Renal pelvis (tissue), 12 donors: Measurements from ENCODE around the gene AHCYL1. TPM values are rescaled to one million over a fixed set of nuclear protein-coding genes. Genes with fewer than 3 reads are reported as not detected.
"Not testable (repeated sequence)": the region's sequence is repeated elsewhere in the genome, so short reads cannot be mapped to it uniquely, and the experiment has no call there.

Experiments used
- DNase-seq: peaks from one replicate; pipeline ENCODE4 v3.0.0-alpha.2; 2013
- long read RNA-seq, 16 experiments: transcript quantifications; one replicate each; lab custom pipeline, GENCODE V29; 2026
- polyA plus RNA-seq, 3 donors: library from polyadenylated mRNA; unstranded; fragments of 120-200 nt; gene quantifications; one replicate each; pipeline ENCODE4 v1.2.1, GENCODE V29; 2013; ENCODE audit not compliant: insufficient read length in 3 of 3

Gene AHCYL1
- 100 to 1,000 TPM; 103 to 119 (median 108) TPM for polyA plus RNA-seq
- long read RNA-seq, donor 1, full-length matches to known transcripts = 27 of 35 reads
- long read RNA-seq, donor 1, partial matches to known transcripts = 8 of 35 reads
- long read RNA-seq, donor 1, other reads (novel, unspliced or antisense) = 0 of 35 reads
- long read RNA-seq, donor 2, full-length matches to known transcripts = 26 of 39 reads
- long read RNA-seq, donor 2, partial matches to known transcripts = 13 of 39 reads
- long read RNA-seq, donor 2, other reads (novel, unspliced or antisense) = 0 of 39 reads
- long read RNA-seq, donor 3, full-length matches to known transcripts = 23 of 60 reads
- long read RNA-seq, donor 3, partial matches to known transcripts = 37 of 60 reads
- long read RNA-seq, donor 3, other reads (novel, unspliced or antisense) = 0 of 60 reads
- long read RNA-seq, donor 4, full-length matches to known transcripts = 20 of 20 reads
- long read RNA-seq, donor 4, partial matches to known transcripts = 0 of 20 reads
- long read RNA-seq, donor 4, other reads (novel, unspliced or antisense) = 0 of 20 reads
- long read RNA-seq, donor 5, full-length matches to known transcripts = 13 of 13 reads
- long read RNA-seq, donor 5, partial matches to known transcripts = 0 of 13 reads
- long read RNA-seq, donor 5, other reads (novel, unspliced or antisense) = 0 of 13 reads
- long read RNA-seq, donor 6, full-length matches to known transcripts = 34 of 39 reads
- long read RNA-seq, donor 6, partial matches to known transcripts = 5 of 39 reads
- long read RNA-seq, donor 6, other reads (novel, unspliced or antisense) = 0 of 39 reads
- long read RNA-seq, donor 7, full-length matches to known transcripts = 28 of 28 reads
- long read RNA-seq, donor 7, partial matches to known transcripts = 0 of 28 reads
- long read RNA-seq, donor 7, other reads (novel, unspliced or antisense) = 0 of 28 reads
- long read RNA-seq, donor 8, full-length matches to known transcripts = 14 of 14 reads
- long read RNA-seq, donor 8, partial matches to known transcripts = 0 of 14 reads
- long read RNA-seq, donor 8, other reads (novel, unspliced or antisense) = 0 of 14 reads
- long read RNA-seq, donor 9, full-length matches to known transcripts = 36 of 47 reads
- long read RNA-seq, donor 9, partial matches to known transcripts = 11 of 47 reads
- long read RNA-seq, donor 9, other reads (novel, unspliced or antisense) = 0 of 47 reads
- long read RNA-seq, donor 10, full-length matches to known transcripts = 15 of 23 reads
- long read RNA-seq, donor 10, partial matches to known transcripts = 8 of 23 reads
- long read RNA-seq, donor 10, other reads (novel, unspliced or antisense) = 0 of 23 reads
- long read RNA-seq, donor 11, full-length matches to known transcripts = 22 of 22 reads
- long read RNA-seq, donor 11, partial matches to known transcripts = 0 of 22 reads
- long read RNA-seq, donor 11, other reads (novel, unspliced or antisense) = 0 of 22 reads
- long read RNA-seq, donor 12, full-length matches to known transcripts = 48 of 48 reads
- long read RNA-seq, donor 12, partial matches to known transcripts = 0 of 48 reads
- long read RNA-seq, donor 12, other reads (novel, unspliced or antisense) = 0 of 48 reads
- long read RNA-seq, donor 13, full-length matches to known transcripts = 14 of 24 reads
- long read RNA-seq, donor 13, partial matches to known transcripts = 10 of 24 reads
- long read RNA-seq, donor 13, other reads (novel, unspliced or antisense) = 0 of 24 reads
- long read RNA-seq, donor 14 = 0 reads
- long read RNA-seq, donor 15, full-length matches to known transcripts = 30 of 43 reads
- long read RNA-seq, donor 15, partial matches to known transcripts = 13 of 43 reads
- long read RNA-seq, donor 15, other reads (novel, unspliced or antisense) = 0 of 43 reads
- long read RNA-seq, donor 16, full-length matches to known transcripts = 29 of 29 reads
- long read RNA-seq, donor 16, partial matches to known transcripts = 0 of 29 reads
- long read RNA-seq, donor 16, other reads (novel, unspliced or antisense) = 0 of 29 reads

DNA sequence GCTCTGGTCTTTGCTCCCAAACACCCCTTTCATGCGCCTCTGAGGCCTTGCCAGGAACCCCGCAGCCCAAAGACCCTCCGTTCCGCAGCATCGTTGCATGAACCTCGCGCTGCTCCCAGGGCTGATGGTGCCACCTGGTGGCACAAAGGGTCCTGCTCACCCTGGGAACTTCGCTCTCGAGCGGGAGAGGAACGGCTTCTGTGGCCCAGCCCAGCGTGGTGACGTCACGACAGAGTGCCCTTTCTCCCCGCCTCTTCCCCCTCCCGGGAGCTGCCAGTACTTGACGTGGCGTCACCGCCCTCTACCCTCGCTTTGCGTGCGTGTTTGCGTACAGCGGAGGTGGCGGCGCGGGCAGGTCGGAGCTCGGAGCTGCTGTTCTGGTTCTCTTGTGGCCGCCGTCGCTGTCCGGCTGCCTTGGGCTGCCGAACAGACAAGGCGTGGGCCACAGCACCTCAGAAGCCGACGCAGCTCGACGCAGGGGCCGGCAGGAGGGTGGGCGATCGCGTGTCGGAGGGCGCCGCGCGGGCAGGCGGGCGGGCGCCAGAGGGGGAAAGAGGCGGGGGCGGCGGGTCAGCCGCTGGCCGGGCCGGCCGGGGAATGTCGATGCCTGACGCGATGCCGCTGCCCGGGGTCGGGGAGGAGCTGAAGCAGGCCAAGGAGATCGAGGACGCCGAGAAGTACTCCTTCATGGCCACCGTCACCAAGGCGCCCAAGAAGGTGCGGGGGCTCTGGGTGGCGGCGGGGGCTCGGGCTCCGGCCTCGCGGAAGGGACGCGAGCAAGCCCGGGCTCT, at the start of gene AHCYL1:
Gene AHCYL1, plus strand, starts transcription at position 310 of the 791 bp plus-strand sequence. Its CDS starts 288 bp downstream, at position 598.
- peak; percentile 99 for DNase-seq

GRCh38 chr1:109935451-109935900, 49.1 kb upstream of the AHCYL1 start:
- DNase-seq = no peak

DNA sequence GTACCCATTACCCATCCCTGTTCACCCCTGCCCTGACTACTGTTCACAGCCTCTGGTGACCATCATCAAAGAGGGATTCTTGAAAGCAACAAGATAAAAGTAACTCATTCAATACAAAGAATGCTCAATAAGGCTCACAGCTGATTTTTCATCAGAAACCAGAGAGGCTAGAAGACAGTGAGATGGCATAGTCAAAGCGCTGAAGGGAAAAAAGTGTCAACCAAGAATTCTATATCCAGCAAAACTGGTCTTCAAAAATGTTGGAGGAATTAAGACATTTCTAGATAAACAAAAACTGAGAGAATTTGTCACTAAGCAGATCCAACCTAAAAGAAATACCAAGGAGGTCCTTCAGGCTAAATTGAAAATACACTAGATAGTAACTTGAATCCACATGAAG, 46.8 kb upstream of the AHCYL1 start:
- no peak for DNase-seq

- DNase-seq = no peak
Measured at GRCh38 chr1:109938556-109938955, 46.0 kb upstream of the AHCYL1 start.

DNA sequence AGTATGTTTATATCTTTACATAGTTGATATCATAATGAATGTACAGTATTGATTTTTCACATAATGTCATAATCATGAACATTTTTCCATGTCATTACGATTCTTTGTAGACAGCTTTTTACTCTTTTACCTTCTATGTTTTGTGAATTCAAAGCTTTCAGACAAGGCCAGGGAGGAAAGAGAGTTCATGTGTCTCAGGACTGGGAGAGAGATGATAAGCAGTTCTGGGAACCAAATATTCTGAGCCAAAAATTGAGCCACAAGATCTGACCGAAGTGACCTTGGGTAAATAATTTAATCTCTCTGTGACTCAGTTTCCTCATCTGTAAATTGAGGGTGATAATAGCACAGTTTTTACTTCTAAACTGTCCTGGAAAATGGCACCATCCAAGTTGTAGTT, 42.1 kb upstream of the AHCYL1 start:
- no peak for DNase-seq

- no peak for DNase-seq
Measured at GRCh38 chr1:109944541-109944940, 40.0 kb upstream of the AHCYL1 start.

GRCh38 chr1:109946511-109946910, 38.1 kb upstream of the AHCYL1 start:
- DNase-seq = no peak

- no peak for DNase-seq
Measured at GRCh38 chr1:109947582-109948284, 36.8 kb upstream of the AHCYL1 start.

DNA sequence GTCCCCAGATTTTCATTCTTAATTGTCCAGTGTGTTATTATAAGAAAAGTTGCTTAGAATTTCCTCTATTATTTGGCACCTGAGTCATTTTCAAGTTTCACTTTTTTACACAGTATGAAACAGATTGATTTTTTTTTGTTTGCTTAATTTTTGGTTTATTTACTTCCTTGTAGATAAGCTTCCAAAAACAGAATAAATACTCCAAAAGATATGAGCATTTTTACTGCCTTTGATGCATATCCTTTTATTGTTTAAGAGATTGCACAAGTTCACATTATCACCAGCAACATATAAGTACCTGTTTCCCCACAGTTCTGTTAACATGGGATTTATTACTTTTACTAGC, 36.3 kb upstream of the AHCYL1 start:
- no peak for DNase-seq

- DNase-seq = no peak
Measured at GRCh38 chr1:109950038-109950437, 34.5 kb upstream of the AHCYL1 start.

DNA sequence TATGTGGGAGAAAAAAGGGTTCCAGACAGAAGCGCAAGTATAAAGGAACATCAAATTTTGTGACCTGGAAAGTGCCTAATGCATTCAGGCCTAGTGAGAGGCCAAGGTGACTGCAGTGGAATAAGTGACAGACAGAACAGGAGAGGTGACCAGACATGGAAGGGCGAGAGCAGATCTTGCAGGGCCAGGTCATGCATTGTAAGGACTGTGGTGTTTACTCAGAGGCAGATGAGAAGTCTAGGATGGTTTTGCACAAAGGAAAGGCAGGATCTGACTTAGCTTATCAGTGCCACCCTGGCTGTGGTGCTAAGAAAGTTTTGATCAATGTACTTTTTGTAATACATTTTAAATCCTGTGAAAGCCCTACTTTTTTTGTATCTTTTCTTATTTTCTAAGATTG, 34.1 kb upstream of the AHCYL1 start:
- no peak for DNase-seq

- not testable (repeated sequence) for DNase-seq
Measured at GRCh38 chr1:109951501-109951900, 33.1 kb upstream of the AHCYL1 start.

GRCh38 chr1:109954041-109954512, 30.5 kb upstream of the AHCYL1 start:
- no peak for DNase-seq

DNA sequence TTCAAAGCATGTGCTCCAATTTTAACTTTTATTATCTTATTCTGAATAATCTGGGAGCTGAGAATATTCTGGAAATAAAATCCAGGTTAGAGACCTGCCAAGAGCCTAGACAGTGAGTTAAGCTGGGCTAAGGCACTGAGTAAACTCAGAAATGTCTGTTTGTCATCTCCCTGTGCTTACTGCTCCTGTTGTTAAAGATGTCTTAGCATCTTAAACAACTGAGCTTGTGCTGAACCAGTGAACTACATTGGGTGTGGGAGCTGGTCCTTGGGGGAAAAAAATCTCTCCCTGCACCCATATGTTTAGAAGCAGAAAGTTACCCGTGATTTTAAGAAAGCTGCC, 25.0 kb upstream of the AHCYL1 start:
- DNase-seq = no peak

GRCh38 chr1:109959974-109960744, 24.4 kb upstream of the AHCYL1 start:
- DNase-seq = peak; percentile 71

DNA sequence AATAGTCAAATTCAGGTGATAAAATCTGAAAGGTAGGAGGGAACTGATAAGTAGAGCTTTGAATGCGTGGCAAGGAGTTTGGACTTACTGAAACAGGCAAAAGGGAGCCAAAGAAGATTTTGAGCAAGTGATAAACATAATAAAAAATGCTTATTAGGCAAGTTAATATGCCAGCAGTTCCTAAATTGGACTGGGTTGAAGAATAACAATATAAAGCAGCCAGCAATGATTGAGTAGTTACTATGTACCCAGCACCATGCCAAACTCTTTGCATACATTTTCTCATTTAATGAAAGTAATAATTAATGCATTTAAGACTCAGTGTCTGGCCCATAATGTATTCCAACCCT, 23.8 kb upstream of the AHCYL1 start:
- no peak for DNase-seq

- no peak for DNase-seq
Measured at GRCh38 chr1:109963864-109964263, 20.7 kb upstream of the AHCYL1 start.
